ENCODE measurements around the gene CATSPERZ.

DNA sequence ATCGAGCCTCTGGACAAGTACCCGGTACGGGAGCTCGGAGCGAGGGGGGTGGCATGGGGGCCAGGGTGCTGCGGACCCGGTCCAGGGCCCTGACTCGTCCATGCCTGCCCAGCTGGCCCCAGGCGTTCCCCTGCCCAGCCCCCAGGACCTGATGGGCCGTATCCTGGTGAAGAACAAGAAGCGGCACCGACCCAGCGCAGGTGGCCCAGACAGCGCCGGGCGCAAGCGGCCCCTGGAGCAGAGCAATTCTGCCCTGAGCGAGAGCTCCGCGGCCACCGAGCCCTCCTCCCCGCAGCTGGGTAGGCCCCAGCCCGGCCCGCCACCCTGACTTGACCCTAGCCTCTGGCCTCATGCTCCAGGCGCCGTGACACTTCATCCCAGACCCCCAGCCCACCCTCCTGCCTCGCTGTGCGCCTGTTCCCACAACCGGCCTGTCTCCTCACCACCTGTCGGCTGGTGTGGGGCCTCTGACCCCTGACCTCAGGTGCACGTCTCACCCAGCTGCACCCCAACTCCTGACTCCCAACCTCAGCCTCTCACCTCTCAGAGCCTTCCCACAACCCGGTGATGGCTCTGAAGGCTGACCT lies 41.1 kb upstream of the CATSPERZ start:
- TF ChIP-seq, protein P1, sequence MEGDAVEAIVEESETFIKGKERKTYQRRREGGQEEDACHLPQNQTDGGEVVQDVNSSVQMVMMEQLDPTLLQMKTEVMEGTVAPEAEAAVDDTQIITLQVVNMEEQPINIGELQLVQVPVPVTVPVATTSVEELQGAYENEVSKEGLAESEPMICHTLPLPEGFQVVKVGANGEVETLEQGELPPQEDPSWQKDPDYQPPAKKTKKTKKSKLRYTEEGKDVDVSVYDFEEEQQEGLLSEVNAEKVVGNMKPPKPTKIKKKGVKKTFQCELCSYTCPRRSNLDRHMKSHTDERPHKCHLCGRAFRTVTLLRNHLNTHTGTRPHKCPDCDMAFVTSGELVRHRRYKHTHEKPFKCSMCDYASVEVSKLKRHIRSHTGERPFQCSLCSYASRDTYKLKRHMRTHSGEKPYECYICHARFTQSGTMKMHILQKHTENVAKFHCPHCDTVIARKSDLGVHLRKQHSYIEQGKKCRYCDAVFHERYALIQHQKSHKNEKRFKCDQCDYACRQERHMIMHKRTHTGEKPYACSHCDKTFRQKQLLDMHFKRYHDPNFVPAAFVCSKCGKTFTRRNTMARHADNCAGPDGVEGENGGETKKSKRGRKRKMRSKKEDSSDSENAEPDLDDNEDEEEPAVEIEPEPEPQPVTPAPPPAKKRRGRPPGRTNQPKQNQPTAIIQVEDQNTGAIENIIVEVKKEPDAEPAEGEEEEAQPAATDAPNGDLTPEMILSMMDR (IDR thresholded peaks at IDR 0.05) = no peak
- TF ChIP-seq POLR2AphosphoS5 (IDR thresholded peaks at IDR 0.05) = no peak
- no peak for TF ChIP-seq POLR2A (IDR thresholded peaks at IDR 0.05)
- no peak for TF ChIP-seq EP300 (IDR thresholded peaks at IDR 0.05)
